ENCODE data around the gene TMOD4.

TMOD4 gene

GRCh38 chr1:151175041-151175741 is 590 bp downstream of the TMOD4 start:
- no peak for FAIRE-seq

GRCh38 chr1:151171190-151171589 is 4.6 kb downstream of the TMOD4 start:
- FAIRE-seq: no peak

- FAIRE-seq: no peak
These were observed 8.7 kb downstream of the TMOD4 start for GRCh38 chr1:151167116-151167515.

GRCh38 chr1:151166505-151166956 is 9.2 kb downstream of the TMOD4 start:
- FAIRE-seq: no peak

GRCh38 chr1:151165738-151166504 is 9.9 kb downstream of the TMOD4 start, which contains the start of the genes LYSMD1 and SCNM1:
Gene LYSMD1, minus strand, starts transcription at chr1:151165902. Its CDS starts 644 bp downstream, at chr1:151165258.
Gene SCNM1, plus strand, starts transcription at chr1:151166144. Its CDS starts 9 bp downstream, at chr1:151166153.
- peak; percentile 79 for FAIRE-seq

GRCh38 chr1:151165281-151165737 is 10.5 kb downstream of the TMOD4 start:
- FAIRE-seq: no peak

GRCh38 chr1:151164732-151165280 is 11.0 kb downstream of the TMOD4 start:
- no peak for FAIRE-seq

- no peak for FAIRE-seq
These were observed 16.4 kb downstream of the TMOD4 start for GRCh38 chr1:151159373-151159772.

- FAIRE-seq: no peak
These were observed 17.0 kb downstream of the TMOD4 start for GRCh38 chr1:151158751-151159251.

- FAIRE-seq: no peak
These were observed 17.5 kb downstream of the TMOD4 start for GRCh38 chr1:151158326-151158725.

GRCh38 chr1:151157067-151157531 is 18.7 kb downstream of the TMOD4 start:
- FAIRE-seq: no peak

GRCh38 chr1:151156515-151156819 is 19.3 kb downstream of the TMOD4 start, which contains the start of gene TNFAIP8L2:
Gene TNFAIP8L2, plus strand, starts transcription at chr1:151156649. Its CDS starts 2,049 bp downstream, at chr1:151158698.
- FAIRE-seq: no peak

GRCh38 chr1:151147665-151148064 is 28.1 kb downstream of the TMOD4 start:
- no peak for FAIRE-seq

- no peak for FAIRE-seq
These were observed 28.7 kb downstream of the TMOD4 start for GRCh38 chr1:151147132-151147503.

GRCh38 chr1:151146412-151147131 is 29.2 kb downstream of the TMOD4 start, which contains the start of gene SEMA6C:
Gene SEMA6C, minus strand, starts transcription at chr1:151146631. Its CDS starts 4,010 bp downstream, at chr1:151142621.
- no peak for FAIRE-seq

- no peak for FAIRE-seq
These were observed 29.7 kb downstream of the TMOD4 start for GRCh38 chr1:151146072-151146411.

- FAIRE-seq: no peak
These were observed 30.3 kb downstream of the TMOD4 start for GRCh38 chr1:151145304-151146071.

GRCh38 chr1:151144474-151145303 is 31.1 kb downstream of the TMOD4 start:
- no peak for FAIRE-seq

GRCh38 chr1:151143986-151144385 is 31.8 kb downstream of the TMOD4 start:
- no peak for FAIRE-seq

GRCh38 chr1:151143057-151143435 is 32.7 kb downstream of the TMOD4 start:
- FAIRE-seq: no peak

Measured in colon (tissue), 2 donors.